ENCODE results near the gene GID8. TPM values are rescaled to one million over a fixed set of nuclear protein-coding genes. Genes with fewer than 3 reads are reported as not detected.

Gene GID8
- total and polyA plus RNA-seq, 2 experiments from 2014 or later: 41.8 to 106 TPM

DNA sequence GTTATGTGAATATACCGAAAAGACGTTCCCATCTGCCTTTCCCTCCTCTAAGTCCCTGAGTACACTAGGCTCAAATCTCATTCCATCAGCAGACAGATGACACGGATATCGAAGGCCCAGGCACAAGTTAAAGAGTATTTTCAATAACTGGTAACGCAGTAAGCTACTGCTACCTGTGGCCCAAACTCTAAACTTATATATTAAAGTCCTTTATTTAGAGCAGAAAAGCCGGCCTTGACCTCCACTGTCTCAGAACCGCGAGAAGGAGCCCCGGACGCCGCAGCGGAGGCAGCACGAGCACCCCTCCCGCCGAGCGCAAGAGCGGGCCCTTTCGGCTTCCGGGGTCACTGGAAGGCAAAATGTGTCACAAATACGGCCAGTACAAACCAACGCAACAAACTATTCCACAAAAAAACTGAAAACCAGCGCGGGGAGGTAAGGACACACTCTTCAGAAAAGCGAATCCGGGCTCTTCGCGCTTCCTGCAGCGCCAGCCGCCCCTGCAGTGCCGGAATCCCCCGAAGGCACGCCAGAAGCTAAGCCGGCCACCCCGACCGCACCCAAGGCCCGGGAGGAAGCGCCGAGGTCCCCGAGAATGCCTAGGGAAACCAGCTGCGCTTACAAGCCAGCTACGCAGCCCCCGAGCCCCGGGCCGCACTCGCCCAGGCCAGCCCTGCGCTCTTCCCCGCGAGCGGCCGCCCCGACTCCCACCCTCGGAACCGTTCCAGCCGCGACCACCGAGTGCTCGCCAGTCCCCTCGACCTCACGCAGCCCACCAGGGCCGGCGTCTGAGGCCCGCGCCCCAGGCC, 12.3 kb upstream of the GID8 start:
- Histone ChIP-seq H3K27ac (ENCODE audit: low read depth) (peak overlapping the region; percentile 64), H3K9me2 (ENCODE audit: insufficient read depth) (no peaks in the 10 kb centered on the region), H3K27me3 (ENCODE audit: insufficient read depth) (no peaks in the 10 kb centered on the region), H4K20me1 (replicated peaks; ENCODE audit: insufficient read depth) (peaks cover 41% of the 10 kb centered on the region), H3F3A (replicated peaks; ENCODE audit: low read depth) (peaks cover 53% of the 10 kb centered on the region), H3K36me3 (ENCODE audit: insufficient read depth) (peaks cover 2% of the 10 kb centered on the region; the same call in 1 of the 2 replicates), H2AFZ (no peak overlapping the region), H3K4me2 (peak overlapping the region; percentile 97), H3K79me2 (replicated peaks; ENCODE audit: insufficient read depth) (peaks cover 84% of the 10 kb centered on the region), H3K4me1 (ENCODE audit: insufficient read depth) (peaks cover 61% of the 10 kb centered on the region), H3K4me3 (peak overlapping the region; percentile 95)
- Mint-ChIP-seq H3K36me3 (ENCODE audit: low read depth) (peaks cover 13% of the 10 kb centered on the region; the same call in 2 of the 3 replicates), H3K4me3 (peak overlapping the region; percentile 95), H3K9me3 (no peaks in the 10 kb centered on the region; the same call in 2 of the 3 replicates), H3K27me3 (ENCODE audit: insufficient read depth, low read depth, poor library complexity) (peaks cover 26% of the 10 kb centered on the region), H3K4me1 (peaks cover 50% of the 10 kb centered on the region), H3K27ac (peak overlapping the region; percentile 97)
- no peak for DNase-seq (ENCODE audit: low spot score)
- no peak for ATAC-seq
- TF ChIP-seq, protein P1, sequence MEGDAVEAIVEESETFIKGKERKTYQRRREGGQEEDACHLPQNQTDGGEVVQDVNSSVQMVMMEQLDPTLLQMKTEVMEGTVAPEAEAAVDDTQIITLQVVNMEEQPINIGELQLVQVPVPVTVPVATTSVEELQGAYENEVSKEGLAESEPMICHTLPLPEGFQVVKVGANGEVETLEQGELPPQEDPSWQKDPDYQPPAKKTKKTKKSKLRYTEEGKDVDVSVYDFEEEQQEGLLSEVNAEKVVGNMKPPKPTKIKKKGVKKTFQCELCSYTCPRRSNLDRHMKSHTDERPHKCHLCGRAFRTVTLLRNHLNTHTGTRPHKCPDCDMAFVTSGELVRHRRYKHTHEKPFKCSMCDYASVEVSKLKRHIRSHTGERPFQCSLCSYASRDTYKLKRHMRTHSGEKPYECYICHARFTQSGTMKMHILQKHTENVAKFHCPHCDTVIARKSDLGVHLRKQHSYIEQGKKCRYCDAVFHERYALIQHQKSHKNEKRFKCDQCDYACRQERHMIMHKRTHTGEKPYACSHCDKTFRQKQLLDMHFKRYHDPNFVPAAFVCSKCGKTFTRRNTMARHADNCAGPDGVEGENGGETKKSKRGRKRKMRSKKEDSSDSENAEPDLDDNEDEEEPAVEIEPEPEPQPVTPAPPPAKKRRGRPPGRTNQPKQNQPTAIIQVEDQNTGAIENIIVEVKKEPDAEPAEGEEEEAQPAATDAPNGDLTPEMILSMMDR (conservative IDR thresholded peaks at IDR 0.05; ENCODE audit: low read depth in 2 of 2): no peak
- TF ChIP-seq CREB1 (CRISPR knock-in tag; IDR thresholded peaks at IDR 0.05; ENCODE audit: low read depth) (no peak), ZNF114 (CRISPR knock-in tag; IDR thresholded peaks at IDR 0.05) (no peak), EZH2 (IDR thresholded peaks at IDR 0.05; ENCODE audit: low read depth, unreplicated experiment) (no peak), ZNF462 (CRISPR knock-in tag; IDR thresholded peaks at IDR 0.05) (no peak), POLR2AphosphoS5 (IDR thresholded peaks at IDR 0.05; ENCODE audit: low read depth) (no peak; the same call in 1 of the 2 replicates), STAT1 (IDR thresholded peaks at IDR 0.05; ENCODE audit: unreplicated experiment) (no peak), ZNF331 (CRISPR knock-in tag; IDR thresholded peaks at IDR 0.05; ENCODE audit: low read depth) (no peak), REST (IDR thresholded peaks at IDR 0.05; ENCODE audit: unreplicated experiment) (no peak), NANOG (IDR thresholded peaks at IDR 0.05; ENCODE audit: borderline replicate concordance) (no peak), JUNB (IDR thresholded peaks at IDR 0.05; ENCODE audit: unreplicated experiment) (no peak), EZH2phosphoT487 (IDR thresholded peaks at IDR 0.05; ENCODE audit: unreplicated experiment) (no peak)
- TF ChIP-seq, protein P2, sequence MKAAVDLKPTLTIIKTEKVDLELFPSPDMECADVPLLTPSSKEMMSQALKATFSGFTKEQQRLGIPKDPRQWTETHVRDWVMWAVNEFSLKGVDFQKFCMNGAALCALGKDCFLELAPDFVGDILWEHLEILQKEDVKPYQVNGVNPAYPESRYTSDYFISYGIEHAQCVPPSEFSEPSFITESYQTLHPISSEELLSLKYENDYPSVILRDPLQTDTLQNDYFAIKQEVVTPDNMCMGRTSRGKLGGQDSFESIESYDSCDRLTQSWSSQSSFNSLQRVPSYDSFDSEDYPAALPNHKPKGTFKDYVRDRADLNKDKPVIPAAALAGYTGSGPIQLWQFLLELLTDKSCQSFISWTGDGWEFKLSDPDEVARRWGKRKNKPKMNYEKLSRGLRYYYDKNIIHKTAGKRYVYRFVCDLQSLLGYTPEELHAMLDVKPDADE (IDR thresholded peaks at IDR 0.05): no peak

Data from GM23338 (cell line).